Endothelial cell of umbilical vein (primary cell): Measurements from ENCODE around the gene SPINK13. TPM values are rescaled to one million over a fixed set of nuclear protein-coding genes. Genes with fewer than 3 reads are reported as not detected.

Experiments
- BruUV-seq: library from RNA; stranded (reverse); fragments of 400-500 nt; replicated peaks from 2 replicates; lab custom pipeline; 2021; lab: Mats Ljungman, UMichigan
- CTCF ChIA-PET: fragments of 300-600, 350-600 bp; sonication (Branson Sonifier 250); formaldehyde crosslinking; loops from one replicate; lab custom pipeline; 2021; ENCODE audit warnings: antibody characterized with exemption, inconsistent platforms; lab: Charles Lee
- POLR2A ChIA-PET: fragments of 300-600, 350-600 bp; sonication (Branson Sonifier 250); formaldehyde crosslinking; loops from one replicate; lab custom pipeline; 2021; ENCODE audit warnings: antibody characterized with exemption, inconsistent platforms; lab: Charles Lee
- DNase-seq: peaks from one replicate; pipeline ENCODE4 v3.0.0-alpha.2; 2011; ENCODE audit warnings: low read depth, low spot score
- FAIRE-seq: peaks from 2 replicates; lab custom pipeline; 2011; peaks lifted over from hg19 to GRCh38; lab: Jason Lieb, UNC
- H2AFZ ChIP-seq: 2 replicates; pipeline ENCODE4 v1.6.0; 2012; ENCODE audit warnings: low read depth, low read length, control low read depth, inconsistent platforms
- H3K27ac ChIP-seq: 2 replicates; pipeline ENCODE4 v1.5.1; 2011; ENCODE audit warnings: low read depth, mild to moderate bottlenecking, control low read depth, low read length, moderate library complexity; ENCODE audit not compliant: insufficient read depth
- H3K27me3 ChIP-seq, 2 experiments: 2 replicates each; pipeline versions ENCODE4 v1.6.0 to v1.6.1; 2011; ENCODE audit warnings: low read length in 2 of 2, mixed read lengths in 1 of 2; ENCODE audit not compliant: control insufficient read depth in 2 of 2, insufficient read depth in 2 of 2
- H3K36me3 ChIP-seq, 2 experiments: 2 replicates in 1 of 2; 3 replicates in 1 of 2; pipeline ENCODE4 v1.5.1; 2011; ENCODE audit warnings: low read length in 2 of 2, mild to moderate bottlenecking in 1 of 2, moderate library complexity in 1 of 2; ENCODE audit not compliant: control insufficient read depth in 2 of 2, insufficient read depth in 2 of 2; ENCODE audit errors: extremely low read depth in 1 of 2
- H3K4me1 ChIP-seq: 3 replicates; pipeline ENCODE4 v1.5.1; 2011; ENCODE audit warnings: mild to moderate bottlenecking, low read length; ENCODE audit not compliant: control insufficient read depth, insufficient read depth; ENCODE audit errors: extremely low read depth
- H3K4me2 ChIP-seq: 2 replicates; pipeline ENCODE4 v1.6.1; 2011; ENCODE audit warnings: low read length, control low read depth, mixed read lengths; ENCODE audit not compliant: insufficient read depth
- H3K4me3 ChIP-seq, 3 experiments: fragments of 200-600 bp in 1 of 3; sonication (generic), shearing (Covaris generic) in 1 of 3; replicated peaks in 1 of 3; 2 replicates each; pipeline ENCODE4 v1.5.1; 2011 to 2016; ENCODE audit warnings: control low read depth in 3 of 3, low read length in 3 of 3, mild to moderate bottlenecking in 2 of 3, inconsistent platforms in 1 of 3, low read depth in 1 of 3, moderate library complexity in 1 of 3; ENCODE audit not compliant: insufficient read depth in 1 of 3
- H3K79me2 ChIP-seq: 2 replicates; pipeline ENCODE4 v1.6.0; 2012; ENCODE audit warnings: low read length, inconsistent platforms; ENCODE audit not compliant: control insufficient read depth, insufficient read depth
- H3K9ac ChIP-seq: replicated peaks from 2 replicates; pipeline ENCODE3; 2011; ENCODE audit warnings: low read length, control low read depth; ENCODE audit not compliant: insufficient read depth; ENCODE audit errors: extremely low read depth
- H3K9me1 ChIP-seq: replicated peaks from 3 replicates; pipeline ENCODE4 v1.6.0; 2011; ENCODE audit warnings: mild to moderate bottlenecking, low read length; ENCODE audit not compliant: control insufficient read depth, insufficient read depth; ENCODE audit errors: extremely low read depth
- H3K9me3 ChIP-seq: replicated peaks from 2 replicates; pipeline ENCODE4 v1.5.1; 2012; ENCODE audit warnings: low read length, inconsistent platforms; ENCODE audit not compliant: control insufficient read depth, insufficient read depth
- H4K20me1 ChIP-seq: replicated peaks from 2 replicates; pipeline ENCODE3; 2011; ENCODE audit warnings: mild to moderate bottlenecking, low read length; ENCODE audit not compliant: control insufficient read depth, insufficient read depth; ENCODE audit errors: extremely low read depth
- EZH2 ChIP-seq: IDR thresholded peaks from 2 replicates; pipeline ENCODE4 v1.6.1; 2012; ENCODE audit warnings: borderline replicate concordance, low read depth, mild to moderate bottlenecking, moderate library complexity, low read length, inconsistent platforms; ENCODE audit not compliant: severe bottlenecking
- FOS ChIP-seq: IDR thresholded peaks from 2 replicates; pipeline ENCODE4 v1.6.1; 2011; ENCODE audit warnings: mild to moderate bottlenecking, low read length, moderate library complexity, borderline replicate concordance; ENCODE audit not compliant: insufficient read depth
- GATA2 ChIP-seq: IDR thresholded peaks from 2 replicates; pipeline ENCODE4 v1.7.0; 2011; ENCODE audit warnings: low read depth, mild to moderate bottlenecking, moderate library complexity, mixed read lengths, low read length; ENCODE audit not compliant: insufficient read length, insufficient read depth
- JUN ChIP-seq: IDR thresholded peaks from 2 replicates; pipeline ENCODE4 v1.6.1; 2011; ENCODE audit warnings: borderline replicate concordance, low read depth; ENCODE audit not compliant: insufficient read length, insufficient read depth
- MAX ChIP-seq: IDR thresholded peaks from 2 replicates; pipeline ENCODE4 v1.6.1; 2011; ENCODE audit not compliant: insufficient read depth, insufficient read length
- MYC ChIP-seq: IDR thresholded peaks from one replicate; pipeline ENCODE4 v1.6.1; 2011; ENCODE audit warnings: mild to moderate bottlenecking, low read depth, low read length
- POLR2A ChIP-seq: IDR thresholded peaks from 2 replicates; pipeline ENCODE4 v1.6.1; 2012; ENCODE audit warnings: low read depth, mild to moderate bottlenecking, control low read depth, low read length
- POLR2AphosphoS5 ChIP-seq: IDR thresholded peaks from 2 replicates; pipeline ENCODE4 v1.6.1; 2012; ENCODE audit warnings: low read depth, mild to moderate bottlenecking, control low read depth, low read length, moderate library complexity; ENCODE audit not compliant: insufficient read depth
- dilution Hi-C: fragments of 300-500 bp; cut with MboI; formaldehyde crosslinking; loops from one replicate; pipeline ENCODE4 v1.15.0; 2019; ENCODE audit warnings: low sequenced_read_pairs; ENCODE audit not compliant: extremely low pct_ligation_motif_present
- intact Hi-C: fragments of 100-400 bp; cut with micrococcal nuclease; formaldehyde crosslinking; loops from one replicate; pipeline ENCODE4 v1.10.0; 2022
- polyA plus RNA-seq, 4 experiments: library from polyadenylated mRNA; depleted of rRNA in 3 of 4; stranded (reverse) in 3 of 4; unstranded in 1 of 4; fragments of >200 nt; gene quantifications; 2 replicates each; pipeline versions ENCODE4 v1.2.1 to v1.2.3, GENCODE V29; 2011 to 2012; ENCODE audit warnings: missing spikeins in 1 of 4
- total RNA-seq: library from RNA; stranded (reverse); gene quantifications from 2 replicates; pipeline ENCODE4 v1.2.3, GENCODE V29; 2021
- TF ChIP-seq, protein P1 (sequence below), 2 donors: IDR thresholded peaks; 1 replicate in 1 of 2; 2 replicates in 1 of 2; pipeline ENCODE4 v1.5.1; 2011; ENCODE audit warnings: low read length in 2 of 2, mild to moderate bottlenecking in 2 of 2, moderate library complexity in 2 of 2, control low read depth in 1 of 2, inconsistent platforms in 1 of 2, low read depth in 1 of 2; ENCODE audit not compliant: insufficient read depth in 1 of 2; ENCODE audit errors: extremely low read depth in 1 of 2

SPINK13 gene
- total and polyA plus RNA-seq, 2 donors (not counting 3 experiments of a cell fraction or from before 2014, with no cell fraction given) = not detected

GRCh38 chr5:148238418-148238794 is 30.2 kb upstream of the SPINK13 start, which contains the start of gene MARCOL:
Gene MARCOL, plus strand, starts transcription at chr5:148238525. Its CDS starts 73 bp downstream, at chr5:148238598.
- H3K4me3 ChIP-seq = no peak within 1 kb of the TSS
- no peaks in the 10 kb centered on the region for H3K36me3 ChIP-seq
- POLR2A ChIA-PET = no interaction called here
- no peaks in the 10 kb centered on the region for H4K20me1 ChIP-seq
- no peak for DNase-seq
- H2AFZ ChIP-seq = no peak within 1 kb of the TSS
- CTCF ChIA-PET = interaction anchor here (0.9 to 1.6 kb wide), 2 partner anchors 11 to 44 kb away, joined by 3 read pairs; no protein-coding TSS in a partner anchor
- H3K27ac ChIP-seq = no peak within 1 kb of the TSS
- intact Hi-C loops (no loop called here), dilution Hi-C loops (no loop called here)
- TF ChIP-seq POLR2AphosphoS5 (no peak), POLR2A (no peak), MYC (no peak), EZH2 (no peak), MAX (no peak), FOS (no peak), GATA2 (no peak), JUN (no peak)
- TF ChIP-seq, protein P1, sequence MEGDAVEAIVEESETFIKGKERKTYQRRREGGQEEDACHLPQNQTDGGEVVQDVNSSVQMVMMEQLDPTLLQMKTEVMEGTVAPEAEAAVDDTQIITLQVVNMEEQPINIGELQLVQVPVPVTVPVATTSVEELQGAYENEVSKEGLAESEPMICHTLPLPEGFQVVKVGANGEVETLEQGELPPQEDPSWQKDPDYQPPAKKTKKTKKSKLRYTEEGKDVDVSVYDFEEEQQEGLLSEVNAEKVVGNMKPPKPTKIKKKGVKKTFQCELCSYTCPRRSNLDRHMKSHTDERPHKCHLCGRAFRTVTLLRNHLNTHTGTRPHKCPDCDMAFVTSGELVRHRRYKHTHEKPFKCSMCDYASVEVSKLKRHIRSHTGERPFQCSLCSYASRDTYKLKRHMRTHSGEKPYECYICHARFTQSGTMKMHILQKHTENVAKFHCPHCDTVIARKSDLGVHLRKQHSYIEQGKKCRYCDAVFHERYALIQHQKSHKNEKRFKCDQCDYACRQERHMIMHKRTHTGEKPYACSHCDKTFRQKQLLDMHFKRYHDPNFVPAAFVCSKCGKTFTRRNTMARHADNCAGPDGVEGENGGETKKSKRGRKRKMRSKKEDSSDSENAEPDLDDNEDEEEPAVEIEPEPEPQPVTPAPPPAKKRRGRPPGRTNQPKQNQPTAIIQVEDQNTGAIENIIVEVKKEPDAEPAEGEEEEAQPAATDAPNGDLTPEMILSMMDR (IDR thresholded peaks at IDR 0.05; ENCODE audit: extremely low read depth in 1 of 2, insufficient read depth in 1 of 2, low read depth in 1 of 2, low read length in 2 of 2) = no peak
- BruUV-seq = no TSS peak
- H3K9me3 ChIP-seq = no peaks in the 10 kb centered on the region
- H3K79me2 ChIP-seq = no peaks in the 10 kb centered on the region
- H3K4me1 ChIP-seq = no peaks in the 10 kb centered on the region
- no peak within 1 kb of the TSS for H3K4me2 ChIP-seq
- no peaks in the 10 kb centered on the region for H3K27me3 ChIP-seq
- FAIRE-seq = no peak
- H3K9me1 ChIP-seq = no peaks in the 10 kb centered on the region
- no peak within 1 kb of the TSS for H3K9ac ChIP-seq
